DND-41 (cell line): ENCODE measurements around the gene MIX23.

Source experiments
- CTCF ChIP-seq: IDR thresholded peaks from 2 replicates; pipeline ENCODE4 v1.5.1; 2012; ENCODE audit warnings: borderline replicate concordance, low read length, moderate library complexity, mild to moderate bottlenecking; ENCODE audit not compliant: poor library complexity, severe bottlenecking; ENCODE audit errors: extremely low read depth
- EZH2 ChIP-seq: IDR thresholded peaks from 3 replicates; pipeline ENCODE4 v1.6.1; 2012; ENCODE audit warnings: borderline replicate concordance, low read depth, mild to moderate bottlenecking, moderate library complexity, low read length, inconsistent platforms; ENCODE audit not compliant: severe bottlenecking

DNA sequence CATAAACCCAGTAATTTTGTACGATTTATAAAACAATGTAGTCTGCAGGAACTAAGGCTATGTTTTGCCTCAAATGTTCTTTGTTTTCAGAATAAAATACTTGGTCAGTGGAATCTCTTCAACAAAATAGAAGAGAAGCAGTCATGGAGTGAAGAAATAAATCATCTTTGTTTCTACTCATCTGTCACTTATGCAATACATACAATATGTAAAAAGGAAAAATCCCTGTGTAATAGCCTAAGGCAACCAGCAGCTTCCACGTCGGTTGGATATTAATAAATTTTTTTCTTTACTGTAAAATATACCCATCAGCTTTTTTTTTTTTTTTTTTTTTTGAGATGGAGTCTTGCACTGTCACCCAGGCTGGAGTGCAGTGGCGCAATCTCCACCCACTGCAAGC is 38.1 kb upstream of the MIX23 start:
- no peak for TF ChIP-seq CTCF
- TF ChIP-seq EZH2, result no peak
